Adrenal gland (tissue), 5 donors: ENCODE measurements around the gene C2CD2L.

Source experiments
- POLR2A ChIP-seq, 2 donors: fragments of 450-650 bp; IDR thresholded peaks; one replicate each; pipeline ENCODE4 v1.6.1; 2017; ENCODE audit warnings: antibody characterized with exemption in 2 of 2, mild to moderate bottlenecking in 2 of 2, moderate library complexity in 1 of 2
- TF ChIP-seq, protein P1 (sequence below), 6 experiments: fragments of 450-650 bp in 4 of 6; fragments of 200-600 bp in 2 of 6; sonication (generic) in 1 of 6; IDR thresholded peaks; 1 replicate in 5 of 6; 2 replicates in 1 of 6; pipeline versions ENCODE4 v1.5.1 to v1.8.0; 2016 to 2021; ENCODE audit warnings: antibody characterized with exemption in 6 of 6, mild to moderate bottlenecking in 2 of 6, moderate library complexity in 1 of 6
- donor health status: DM: no; HTN: no; CAD: no.

DNA sequence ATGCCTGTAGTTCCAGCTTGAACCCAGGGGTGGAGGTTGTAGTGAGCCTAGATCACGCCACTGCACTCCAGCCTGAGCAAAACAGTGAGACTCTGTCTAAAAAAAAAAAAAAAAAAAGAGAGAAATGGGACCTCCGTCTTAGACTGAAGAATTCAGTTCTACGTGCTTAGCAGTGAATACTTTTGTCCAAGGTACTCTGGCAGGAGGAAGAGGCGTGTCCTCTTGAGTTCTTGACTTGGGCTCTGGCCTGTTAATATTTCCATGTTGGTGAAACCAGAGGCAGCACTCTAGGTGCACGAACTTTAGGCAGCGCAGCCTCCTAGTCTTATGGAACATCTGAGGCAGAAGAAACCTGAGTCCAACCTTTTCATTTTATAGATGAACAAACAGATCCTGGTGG lies 20.0 kb upstream of the C2CD2L start:
- TF ChIP-seq, protein P1, sequence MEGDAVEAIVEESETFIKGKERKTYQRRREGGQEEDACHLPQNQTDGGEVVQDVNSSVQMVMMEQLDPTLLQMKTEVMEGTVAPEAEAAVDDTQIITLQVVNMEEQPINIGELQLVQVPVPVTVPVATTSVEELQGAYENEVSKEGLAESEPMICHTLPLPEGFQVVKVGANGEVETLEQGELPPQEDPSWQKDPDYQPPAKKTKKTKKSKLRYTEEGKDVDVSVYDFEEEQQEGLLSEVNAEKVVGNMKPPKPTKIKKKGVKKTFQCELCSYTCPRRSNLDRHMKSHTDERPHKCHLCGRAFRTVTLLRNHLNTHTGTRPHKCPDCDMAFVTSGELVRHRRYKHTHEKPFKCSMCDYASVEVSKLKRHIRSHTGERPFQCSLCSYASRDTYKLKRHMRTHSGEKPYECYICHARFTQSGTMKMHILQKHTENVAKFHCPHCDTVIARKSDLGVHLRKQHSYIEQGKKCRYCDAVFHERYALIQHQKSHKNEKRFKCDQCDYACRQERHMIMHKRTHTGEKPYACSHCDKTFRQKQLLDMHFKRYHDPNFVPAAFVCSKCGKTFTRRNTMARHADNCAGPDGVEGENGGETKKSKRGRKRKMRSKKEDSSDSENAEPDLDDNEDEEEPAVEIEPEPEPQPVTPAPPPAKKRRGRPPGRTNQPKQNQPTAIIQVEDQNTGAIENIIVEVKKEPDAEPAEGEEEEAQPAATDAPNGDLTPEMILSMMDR (IDR thresholded peaks at IDR 0.05) = no peak
- TF ChIP-seq POLR2A (IDR thresholded peaks at IDR 0.05) = no peak
